ENCODE data around the gene RIPOR1. TPM values are rescaled to one million over a fixed set of nuclear protein-coding genes. Genes with fewer than 3 reads are reported as not detected.

RIPOR1 gene
- total RNA-seq, 1 experiment from 2014 or later = 82.2 TPM

- TF ChIP-seq CTCF (IDR thresholded peaks at IDR 0.05) = no peak
- TF ChIP-seq POLR2AphosphoS5 (IDR thresholded peaks at IDR 0.05; ENCODE audit: low read depth, low read length) = no peak
- TF ChIP-seq REST (IDR thresholded peaks at IDR 0.05; ENCODE audit: insufficient read depth in 1 of 2, low read depth in 2 of 2, low read length in 1 of 2) = no peak
- no peak for TF ChIP-seq SIN3A (IDR thresholded peaks at IDR 0.05; ENCODE audit: borderline replicate concordance, insufficient read depth, low read depth, low read length)
- Histone ChIP-seq H3K36me3 (ENCODE audit: control insufficient read depth, insufficient read depth, low read length) (no peaks in the 10 kb centered on the region), H3K27ac (ENCODE audit: low read length) (no peak overlapping the region), H3K4me1 (ENCODE audit: control insufficient read depth, insufficient read depth, low read length) (no peaks in the 10 kb centered on the region), H3K4me3 (ENCODE audit: low read depth in 2 of 2, low read length in 2 of 2) (no peak overlapping the region), H3K27me3 (ENCODE audit: control insufficient read depth, insufficient read depth, low read length) (no peaks in the 10 kb centered on the region), H3K9me3 (ENCODE audit: control insufficient read depth, insufficient read depth, low read depth, low read length) (no peaks in the 10 kb centered on the region)
- DNase-seq (ENCODE audit: low read depth, low spot score) = no peak
- intact Hi-C loops (cut with micrococcal nuclease; ENCODE audit: unreplicated experiment) (no loop called here), in situ Hi-C loops (cut with HindIII; ENCODE audit: low pct_unique_long_range_greater_than_20kb, low sequenced_read_pairs) (no loop called here)
- POLR2A ChIA-PET = interaction anchor here (0.9 kb wide), 1 partner anchor 8 kb away, joined by 3 read pairs; no protein-coding TSS in a partner anchor
- CTCF ChIA-PET = interaction anchor here (0.6 to 0.7 kb wide), 2 partner anchors 23 to 27 kb away, joined by 4 read pairs; no protein-coding TSS in a partner anchor
- no TSS peak for BruUV-seq (replicated peaks)
- no peak for ATAC-seq
Observed at GRCh38 chr16:67489401-67490083, 39.1 kb upstream of the RIPOR1 start.

GRCh38 chr16:67490335-67491096, 38.1 kb upstream of the RIPOR1 start:
- Histone ChIP-seq H3K9me3 (ENCODE audit: control insufficient read depth, insufficient read depth, low read depth, low read length) (no peaks in the 10 kb centered on the region), H3K27ac (ENCODE audit: low read length) (no peak overlapping the region), H3K4me1 (ENCODE audit: control insufficient read depth, insufficient read depth, low read length) (no peaks in the 10 kb centered on the region), H3K27me3 (ENCODE audit: control insufficient read depth, insufficient read depth, low read length) (no peaks in the 10 kb centered on the region), H3K4me3 (ENCODE audit: low read depth in 2 of 2, low read length in 2 of 2) (no peak overlapping the region), H3K36me3 (ENCODE audit: control insufficient read depth, insufficient read depth, low read length) (no peaks in the 10 kb centered on the region)
- TF ChIP-seq POLR2AphosphoS5 (IDR thresholded peaks at IDR 0.05; ENCODE audit: low read depth, low read length) (no peak), CTCF (IDR thresholded peaks at IDR 0.05) (no peak), SIN3A (IDR thresholded peaks at IDR 0.05; ENCODE audit: borderline replicate concordance, insufficient read depth, low read depth, low read length) (no peak), REST (IDR thresholded peaks at IDR 0.05; ENCODE audit: insufficient read depth in 1 of 2, low read depth in 2 of 2, low read length in 1 of 2) (no peak), TCF7L2 (IDR thresholded peaks at IDR 0.05; ENCODE audit: low read depth, low read length) (no peak)
- POLR2A ChIA-PET = interaction anchor here (0.6 to 0.9 kb wide), 2 partner anchors 9 to 109 kb away, joined by 3 to 4 read pairs; no protein-coding TSS in a partner anchor
- in situ Hi-C loops (cut with HindIII; ENCODE audit: low pct_unique_long_range_greater_than_20kb, low sequenced_read_pairs) (no loop called here), intact Hi-C loops (cut with micrococcal nuclease; ENCODE audit: unreplicated experiment) (no loop called here)
- no peak for DNase-seq (ENCODE audit: low read depth, low spot score)
- BruUV-seq (replicated peaks) = no TSS peak
- ATAC-seq = no peak
- CTCF ChIA-PET = no interaction called here
